Endothelial cell of umbilical vein (primary cell): ENCODE results near the gene RFPL1. TPM values are rescaled to one million over a fixed set of nuclear protein-coding genes. Genes with fewer than 3 reads are reported as not detected.
"Not testable (repeated sequence)": the region's sequence is repeated elsewhere in the genome, so short reads cannot be mapped to it uniquely, and the experiment has no call there.

Source experiments
- BruUV-seq: library from RNA; stranded (reverse); fragments of 400-500 nt; replicated peaks from 2 replicates; lab custom pipeline; 2021; lab: Mats Ljungman, UMichigan
- CTCF ChIA-PET: fragments of 300-600, 350-600 bp; sonication (Branson Sonifier 250); formaldehyde crosslinking; loops from one replicate; lab custom pipeline; 2021; ENCODE audit warnings: antibody characterized with exemption, inconsistent platforms; lab: Charles Lee
- POLR2A ChIA-PET: fragments of 300-600, 350-600 bp; sonication (Branson Sonifier 250); formaldehyde crosslinking; loops from one replicate; lab custom pipeline; 2021; ENCODE audit warnings: antibody characterized with exemption, inconsistent platforms; lab: Charles Lee
- DNase-seq: peaks from one replicate; pipeline ENCODE4 v3.0.0-alpha.2; 2011; ENCODE audit warnings: low read depth, low spot score
- FAIRE-seq: peaks from 2 replicates; lab custom pipeline; 2011; peaks lifted over from hg19 to GRCh38; lab: Jason Lieb, UNC
- H2AFZ ChIP-seq: 2 replicates; pipeline ENCODE4 v1.6.0; 2012; ENCODE audit warnings: low read depth, low read length, control low read depth, inconsistent platforms
- H3K27ac ChIP-seq: 2 replicates; pipeline ENCODE4 v1.5.1; 2011; ENCODE audit warnings: low read depth, mild to moderate bottlenecking, control low read depth, low read length, moderate library complexity; ENCODE audit not compliant: insufficient read depth
- H3K27me3 ChIP-seq, 2 experiments: 2 replicates each; pipeline versions ENCODE4 v1.6.0 to v1.6.1; 2011; ENCODE audit warnings: low read length in 2 of 2, mixed read lengths in 1 of 2; ENCODE audit not compliant: control insufficient read depth in 2 of 2, insufficient read depth in 2 of 2
- H3K36me3 ChIP-seq, 2 experiments: 2 replicates in 1 of 2; 3 replicates in 1 of 2; pipeline ENCODE4 v1.5.1; 2011; ENCODE audit warnings: low read length in 2 of 2, mild to moderate bottlenecking in 1 of 2, moderate library complexity in 1 of 2; ENCODE audit not compliant: control insufficient read depth in 2 of 2, insufficient read depth in 2 of 2; ENCODE audit errors: extremely low read depth in 1 of 2
- H3K4me1 ChIP-seq: 3 replicates; pipeline ENCODE4 v1.5.1; 2011; ENCODE audit warnings: mild to moderate bottlenecking, low read length; ENCODE audit not compliant: control insufficient read depth, insufficient read depth; ENCODE audit errors: extremely low read depth
- H3K4me2 ChIP-seq: 2 replicates; pipeline ENCODE4 v1.6.1; 2011; ENCODE audit warnings: low read length, control low read depth, mixed read lengths; ENCODE audit not compliant: insufficient read depth
- H3K4me3 ChIP-seq, 3 experiments: fragments of 200-600 bp in 1 of 3; sonication (generic), shearing (Covaris generic) in 1 of 3; replicated peaks in 1 of 3; 2 replicates each; pipeline ENCODE4 v1.5.1; 2011 to 2016; ENCODE audit warnings: control low read depth in 3 of 3, low read length in 3 of 3, mild to moderate bottlenecking in 2 of 3, inconsistent platforms in 1 of 3, low read depth in 1 of 3, moderate library complexity in 1 of 3; ENCODE audit not compliant: insufficient read depth in 1 of 3
- H3K79me2 ChIP-seq: 2 replicates; pipeline ENCODE4 v1.6.0; 2012; ENCODE audit warnings: low read length, inconsistent platforms; ENCODE audit not compliant: control insufficient read depth, insufficient read depth
- H3K9ac ChIP-seq: replicated peaks from 2 replicates; pipeline ENCODE3; 2011; ENCODE audit warnings: low read length, control low read depth; ENCODE audit not compliant: insufficient read depth; ENCODE audit errors: extremely low read depth
- H3K9me1 ChIP-seq: replicated peaks from 3 replicates; pipeline ENCODE4 v1.6.0; 2011; ENCODE audit warnings: mild to moderate bottlenecking, low read length; ENCODE audit not compliant: control insufficient read depth, insufficient read depth; ENCODE audit errors: extremely low read depth
- H3K9me3 ChIP-seq: replicated peaks from 2 replicates; pipeline ENCODE4 v1.5.1; 2012; ENCODE audit warnings: low read length, inconsistent platforms; ENCODE audit not compliant: control insufficient read depth, insufficient read depth
- H4K20me1 ChIP-seq: replicated peaks from 2 replicates; pipeline ENCODE3; 2011; ENCODE audit warnings: mild to moderate bottlenecking, low read length; ENCODE audit not compliant: control insufficient read depth, insufficient read depth; ENCODE audit errors: extremely low read depth
- EZH2 ChIP-seq: IDR thresholded peaks from 2 replicates; pipeline ENCODE4 v1.6.1; 2012; ENCODE audit warnings: borderline replicate concordance, low read depth, mild to moderate bottlenecking, moderate library complexity, low read length, inconsistent platforms; ENCODE audit not compliant: severe bottlenecking
- FOS ChIP-seq: IDR thresholded peaks from 2 replicates; pipeline ENCODE4 v1.6.1; 2011; ENCODE audit warnings: mild to moderate bottlenecking, low read length, moderate library complexity, borderline replicate concordance; ENCODE audit not compliant: insufficient read depth
- GATA2 ChIP-seq: IDR thresholded peaks from 2 replicates; pipeline ENCODE4 v1.7.0; 2011; ENCODE audit warnings: low read depth, mild to moderate bottlenecking, moderate library complexity, mixed read lengths, low read length; ENCODE audit not compliant: insufficient read length, insufficient read depth
- JUN ChIP-seq: IDR thresholded peaks from 2 replicates; pipeline ENCODE4 v1.6.1; 2011; ENCODE audit warnings: borderline replicate concordance, low read depth; ENCODE audit not compliant: insufficient read length, insufficient read depth
- MYC ChIP-seq: IDR thresholded peaks from one replicate; pipeline ENCODE4 v1.6.1; 2011; ENCODE audit warnings: mild to moderate bottlenecking, low read depth, low read length
- POLR2A ChIP-seq: IDR thresholded peaks from 2 replicates; pipeline ENCODE4 v1.6.1; 2012; ENCODE audit warnings: low read depth, mild to moderate bottlenecking, control low read depth, low read length
- POLR2AphosphoS5 ChIP-seq: IDR thresholded peaks from 2 replicates; pipeline ENCODE4 v1.6.1; 2012; ENCODE audit warnings: low read depth, mild to moderate bottlenecking, control low read depth, low read length, moderate library complexity; ENCODE audit not compliant: insufficient read depth
- dilution Hi-C: fragments of 300-500 bp; cut with MboI; formaldehyde crosslinking; loops from one replicate; pipeline ENCODE4 v1.15.0; 2019; ENCODE audit warnings: low sequenced_read_pairs; ENCODE audit not compliant: extremely low pct_ligation_motif_present
- intact Hi-C: fragments of 100-400 bp; cut with micrococcal nuclease; formaldehyde crosslinking; loops from one replicate; pipeline ENCODE4 v1.10.0; 2022
- polyA plus RNA-seq, 4 experiments: library from polyadenylated mRNA; depleted of rRNA in 3 of 4; stranded (reverse) in 3 of 4; unstranded in 1 of 4; fragments of >200 nt; gene quantifications; 2 replicates each; pipeline versions ENCODE4 v1.2.1 to v1.2.3, GENCODE V29; 2011 to 2012; ENCODE audit warnings: missing spikeins in 1 of 4
- total RNA-seq: library from RNA; stranded (reverse); gene quantifications from 2 replicates; pipeline ENCODE4 v1.2.3, GENCODE V29; 2021
- TF ChIP-seq, protein P1 (sequence below), 2 donors: IDR thresholded peaks; 1 replicate in 1 of 2; 2 replicates in 1 of 2; pipeline ENCODE4 v1.5.1; 2011; ENCODE audit warnings: low read length in 2 of 2, mild to moderate bottlenecking in 2 of 2, moderate library complexity in 2 of 2, control low read depth in 1 of 2, inconsistent platforms in 1 of 2, low read depth in 1 of 2; ENCODE audit not compliant: insufficient read depth in 1 of 2; ENCODE audit errors: extremely low read depth in 1 of 2
- TF ChIP-seq, protein P2 (sequence below): IDR thresholded peaks from 2 replicates; pipeline ENCODE4 v1.6.1; 2011; ENCODE audit not compliant: insufficient read depth, insufficient read length

The RFPL1 gene
- total and polyA plus RNA-seq, 2 donors (not counting 3 experiments of a cell fraction or from before 2014, with no cell fraction given) = not detected

DNA sequence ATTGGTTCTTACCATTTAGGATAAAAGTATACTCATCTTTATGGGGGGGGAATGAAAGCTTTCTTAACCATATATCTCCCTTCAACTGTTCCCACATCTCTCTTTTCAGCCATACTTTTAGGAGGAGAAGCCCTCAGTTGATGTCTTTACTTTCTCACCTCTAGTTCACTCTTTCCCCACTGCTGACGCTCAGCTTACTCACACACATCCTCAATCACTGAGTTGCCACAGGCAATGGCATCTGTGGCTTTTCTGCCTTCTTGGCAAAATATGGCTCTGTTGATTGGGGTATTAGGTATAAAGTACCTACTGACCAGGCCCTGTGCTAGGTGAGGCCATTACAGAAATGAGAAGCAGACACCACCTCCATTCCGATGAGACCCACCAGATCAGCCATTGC is 37.8 kb upstream of the RFPL1 start:
- Histone ChIP-seq H3K4me1 (no peaks in the 10 kb centered on the region), H3K9me1 (no peaks in the 10 kb centered on the region), H3K4me2 (no peak overlapping the region), H3K9ac (no peak overlapping the region), H3K27me3 (peaks cover 4 to 9% of the 10 kb centered on the region in 2 experiments), H4K20me1 (no peaks in the 10 kb centered on the region), H3K9me3 (no peaks in the 10 kb centered on the region), H3K79me2 (no peaks in the 10 kb centered on the region), H3K27ac (no peak overlapping the region), H3K36me3 (no peaks in the 10 kb centered on the region), H3K4me3 (no peak overlapping the region), H2AFZ (no peak overlapping the region)
- CTCF ChIA-PET = no interaction called here
- no peak for DNase-seq
- intact Hi-C loops (no loop called here), dilution Hi-C loops (no loop called here)
- TF ChIP-seq MYC (no peak), FOS (no peak), POLR2A (no peak), JUN (no peak), EZH2 (no peak), POLR2AphosphoS5 (no peak), GATA2 (no peak)
- TF ChIP-seq, protein P1, sequence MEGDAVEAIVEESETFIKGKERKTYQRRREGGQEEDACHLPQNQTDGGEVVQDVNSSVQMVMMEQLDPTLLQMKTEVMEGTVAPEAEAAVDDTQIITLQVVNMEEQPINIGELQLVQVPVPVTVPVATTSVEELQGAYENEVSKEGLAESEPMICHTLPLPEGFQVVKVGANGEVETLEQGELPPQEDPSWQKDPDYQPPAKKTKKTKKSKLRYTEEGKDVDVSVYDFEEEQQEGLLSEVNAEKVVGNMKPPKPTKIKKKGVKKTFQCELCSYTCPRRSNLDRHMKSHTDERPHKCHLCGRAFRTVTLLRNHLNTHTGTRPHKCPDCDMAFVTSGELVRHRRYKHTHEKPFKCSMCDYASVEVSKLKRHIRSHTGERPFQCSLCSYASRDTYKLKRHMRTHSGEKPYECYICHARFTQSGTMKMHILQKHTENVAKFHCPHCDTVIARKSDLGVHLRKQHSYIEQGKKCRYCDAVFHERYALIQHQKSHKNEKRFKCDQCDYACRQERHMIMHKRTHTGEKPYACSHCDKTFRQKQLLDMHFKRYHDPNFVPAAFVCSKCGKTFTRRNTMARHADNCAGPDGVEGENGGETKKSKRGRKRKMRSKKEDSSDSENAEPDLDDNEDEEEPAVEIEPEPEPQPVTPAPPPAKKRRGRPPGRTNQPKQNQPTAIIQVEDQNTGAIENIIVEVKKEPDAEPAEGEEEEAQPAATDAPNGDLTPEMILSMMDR (IDR thresholded peaks at IDR 0.05; ENCODE audit: extremely low read depth in 1 of 2, insufficient read depth in 1 of 2, low read depth in 1 of 2, low read length in 2 of 2) = no peak
- TF ChIP-seq, protein P2, sequence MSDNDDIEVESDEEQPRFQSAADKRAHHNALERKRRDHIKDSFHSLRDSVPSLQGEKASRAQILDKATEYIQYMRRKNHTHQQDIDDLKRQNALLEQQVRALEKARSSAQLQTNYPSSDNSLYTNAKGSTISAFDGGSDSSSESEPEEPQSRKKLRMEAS = no peak
- POLR2A ChIA-PET = no interaction called here
- no TSS peak for BruUV-seq
- FAIRE-seq = no peak

DNA sequence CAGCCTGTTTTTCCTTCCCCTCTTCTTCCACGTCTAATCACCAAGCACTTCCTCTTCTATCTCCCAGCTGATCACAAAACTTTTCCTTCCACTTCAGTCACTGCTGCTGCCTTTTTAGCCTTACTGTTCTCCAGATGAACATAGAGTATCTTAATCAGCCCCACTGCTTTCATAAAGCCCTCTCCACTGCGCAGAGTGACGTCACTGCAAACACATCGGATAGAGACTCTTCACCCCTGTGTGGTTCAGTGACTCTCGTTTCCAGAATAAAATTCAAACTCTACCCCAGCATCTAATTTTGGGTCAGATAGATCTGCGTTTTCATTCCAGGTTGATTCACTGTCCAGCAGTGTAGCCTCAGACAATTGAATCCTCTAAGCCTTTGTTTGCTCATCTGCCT is 36.8 kb upstream of the RFPL1 start:
- H3K36me3 ChIP-seq, H3K4me3 ChIP-seq, FAIRE-seq, POLR2A ChIA-PET, DNase-seq, H3K9me3 ChIP-seq, dilution Hi-C loops, H3K9me1 ChIP-seq, H3K27ac ChIP-seq, H3K9ac ChIP-seq, H3K79me2 ChIP-seq, H4K20me1 ChIP-seq, H3K27me3 ChIP-seq, BruUV-seq, H2AFZ ChIP-seq, intact Hi-C loops, H3K4me2 ChIP-seq, H3K4me1 ChIP-seq, CTCF ChIA-PET: not testable (repeated sequence)
